Activated naive CD4-positive, alpha-beta T cell treated with anti-CD3 and anti-CD28 coated beads for 36 hours (primary cell): ENCODE measurements around the gene ZBTB8OS. TPM values are rescaled to one million over a fixed set of nuclear protein-coding genes. Genes with fewer than 3 reads are reported as not detected.
"Not testable (repeated sequence)": the region's sequence is repeated elsewhere in the genome, so short reads cannot be mapped to it uniquely, and the experiment has no call there.

Source experiments
- CTCF ChIA-PET: fragments of 350-600 bp; sonication (Branson Sonifier 250); formaldehyde crosslinking; loops from one replicate; lab custom pipeline; 2021; ENCODE audit warnings: antibody characterized with exemption; lab: Charles Lee
- DNase-seq: peaks from one replicate; pipeline ENCODE4 v3.0.0-alpha.2; 2020
- H3K27ac Mint-ChIP-seq: one replicate; pipeline ENCODE4 v1.8.0; 2021; ENCODE audit warnings: mild to moderate bottlenecking, mixed read lengths
- H3K27me3 Mint-ChIP-seq: one replicate; pipeline ENCODE4 v1.8.0; 2021; ENCODE audit warnings: low read depth, mixed read lengths
- H3K36me3 Mint-ChIP-seq: one replicate; pipeline ENCODE4 v1.8.0; 2021; ENCODE audit warnings: low read depth, mixed read lengths
- H3K4me1 Mint-ChIP-seq: one replicate; pipeline ENCODE4 v1.8.0; 2021; ENCODE audit warnings: low read depth, mixed read lengths
- H3K4me3 Mint-ChIP-seq: one replicate; pipeline ENCODE4 v1.8.0; 2021; ENCODE audit warnings: mild to moderate bottlenecking, moderate library complexity, mixed read lengths
- H3K9me3 Mint-ChIP-seq: one replicate; pipeline ENCODE4 v1.8.0; 2021; ENCODE audit warnings: mixed read lengths
- intact Hi-C: fragments of 100-400 bp; cut with micrococcal nuclease; formaldehyde crosslinking; loops from one replicate; pipeline ENCODE4 v1.15.1; 2023
- total RNA-seq, 2 experiments: library from RNA; stranded (reverse); gene quantifications; one replicate each; pipeline ENCODE4 v1.2.3, GENCODE V29; 2021

Gene ZBTB8OS
- total RNA-seq, result 10 to 100 TPM; 53.7 to 56.7 TPM

- intact Hi-C loops, result loop anchor here (1.0 to 10.0 kb wide), 9 partner anchors 27 to 577 kb away; partner anchors contain the start of genes BSDC1, HDAC1, KPNA6 and RNF19B
- Mint-ChIP-seq H3K4me1 (peaks cover 49% of the 10 kb centered on the region), H3K27me3 (no peaks in the 10 kb centered on the region), H3K4me3 (peak within 1 kb of the TSS; percentile 97), H3K9me3 (no peaks in the 10 kb centered on the region), H3K27ac (peak within 1 kb of the TSS; percentile 100), H3K36me3 (peaks cover 34% of the 10 kb centered on the region)
- peak; percentile 92 for DNase-seq
- CTCF ChIA-PET, result interaction anchor here (0.6 to 3.3 kb wide), 4 partner anchors 10 to 204 kb away, joined by 3 to 15 read pairs (median 4); no protein-coding TSS in a partner anchor
These were observed at the start of gene ZBTB8OS for GRCh38 chr1:32650248-32650751. TSS of gene ZBTB8OS (minus strand) at chr1:32650550. CDS start at chr1:32650529, 21 bp downstream.

DNA sequence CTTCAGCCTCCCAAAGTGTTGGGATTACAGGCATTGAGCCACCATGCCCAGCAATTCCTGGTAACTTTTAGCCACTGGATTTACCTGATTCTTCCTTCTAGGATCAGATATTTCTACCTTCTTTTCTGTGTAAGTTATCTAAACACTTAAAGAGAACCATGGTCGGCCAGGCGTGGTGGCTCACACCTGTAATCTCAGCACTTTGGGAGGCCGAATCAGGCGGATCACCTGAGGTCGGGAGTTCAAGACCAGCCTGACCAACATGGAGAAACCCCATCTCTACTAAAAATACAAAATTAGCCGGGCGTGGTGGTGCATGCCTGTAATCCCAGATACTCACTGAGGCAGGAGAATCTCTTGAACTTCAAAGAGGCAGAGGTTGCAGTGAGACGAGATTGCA lies 46.6 kb upstream of the ZBTB8OS start:
- H3K4me3 Mint-ChIP-seq, DNase-seq, H3K36me3 Mint-ChIP-seq, H3K4me1 Mint-ChIP-seq, intact Hi-C loops, H3K27ac Mint-ChIP-seq, H3K9me3 Mint-ChIP-seq, H3K27me3 Mint-ChIP-seq: not testable (repeated sequence)
- CTCF ChIA-PET, result interaction anchor here (0.6 kb wide), 1 partner anchor 179 kb away, joined by 5 read pairs; no protein-coding TSS in a partner anchor

- Mint-ChIP-seq H3K36me3 (no peaks in the 10 kb centered on the region), H3K4me3 (no peak overlapping the region), H3K27me3 (no peaks in the 10 kb centered on the region), H3K4me1 (no peaks in the 10 kb centered on the region), H3K9me3 (no peaks in the 10 kb centered on the region), H3K27ac (no peak overlapping the region)
- no peak for DNase-seq
- CTCF ChIA-PET, result no interaction called here
- intact Hi-C loops, result no loop called here
These were observed 45.7 kb upstream of the ZBTB8OS start for GRCh38 chr1:32696041-32696440.

DNA sequence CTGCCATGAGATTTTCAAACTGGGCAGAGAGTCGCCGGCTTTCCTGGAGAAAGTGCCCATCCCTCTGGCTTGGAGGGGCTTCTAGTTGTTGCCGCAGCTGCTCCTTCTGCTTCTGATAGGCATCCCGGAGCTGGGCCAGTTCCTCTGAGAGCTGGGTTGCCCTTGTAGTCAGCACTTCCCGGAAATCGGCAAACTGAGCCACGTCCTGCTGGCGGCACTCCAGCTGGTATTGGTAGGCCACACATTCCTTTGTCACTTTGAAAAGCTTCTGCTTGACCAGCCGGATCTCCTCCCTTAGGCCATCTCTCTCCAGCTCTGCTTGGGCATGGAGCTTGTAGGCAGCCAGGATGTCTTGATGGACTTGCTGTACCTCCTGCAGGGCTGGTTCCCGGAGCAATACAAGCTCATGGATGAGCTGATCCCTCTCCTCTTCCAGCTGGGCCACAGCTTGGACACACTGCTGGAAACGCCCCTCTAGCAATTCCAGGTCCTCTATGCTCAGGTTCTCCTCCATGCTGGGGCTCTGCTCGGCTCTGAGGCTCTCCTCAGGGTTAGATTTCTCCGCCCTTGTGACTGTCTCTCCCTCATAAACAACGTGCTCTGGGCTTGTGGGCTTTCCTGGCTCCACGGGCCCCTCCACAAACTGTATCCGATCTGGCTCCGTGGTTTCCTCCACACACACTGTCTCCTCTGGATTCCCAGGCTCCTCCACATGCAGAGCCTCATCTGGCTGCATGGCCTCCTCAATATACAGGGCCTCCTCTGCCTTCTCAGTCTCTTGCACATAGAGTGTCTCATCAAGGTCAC lies 45.0 kb upstream of the ZBTB8OS start:
- CTCF ChIA-PET, result interaction anchor here (0.6 kb wide), 2 partner anchors 18 to 97 kb away, joined by 4 to 5 read pairs; no protein-coding TSS in a partner anchor
- no peak overlapping the region for H3K4me3 Mint-ChIP-seq
- no peak for DNase-seq
- no peaks in the 10 kb centered on the region for H3K4me1 Mint-ChIP-seq
- intact Hi-C loops, result no loop called here
- H3K36me3 Mint-ChIP-seq, result no peaks in the 10 kb centered on the region
- no peaks in the 10 kb centered on the region for H3K9me3 Mint-ChIP-seq
- H3K27ac Mint-ChIP-seq, result no peak overlapping the region
- no peaks in the 10 kb centered on the region for H3K27me3 Mint-ChIP-seq

- CTCF ChIA-PET, result interaction anchor here (0.6 kb wide), 1 partner anchor 18 kb away, joined by 5 read pairs; no protein-coding TSS in a partner anchor
- Mint-ChIP-seq H3K4me1 (no peaks in the 10 kb centered on the region), H3K27me3 (no peaks in the 10 kb centered on the region)
These were observed 43.3 kb upstream of the ZBTB8OS start for GRCh38 chr1:32693455-32694174.

GRCh38 chr1:32686387-32686786 lies 36.0 kb upstream of the ZBTB8OS start:
- intact Hi-C loops, result no loop called here
- no peak overlapping the region for H3K4me3 Mint-ChIP-seq
- no peaks in the 10 kb centered on the region for H3K9me3 Mint-ChIP-seq
- no peak overlapping the region for H3K27ac Mint-ChIP-seq
- no peak for DNase-seq
- CTCF ChIA-PET, result interaction anchor here (0.6 kb wide), 1 partner anchor 186 kb away, joined by 3 read pairs; no protein-coding TSS in a partner anchor
- H3K36me3 Mint-ChIP-seq, result peaks cover 26% of the 10 kb centered on the region
- peaks cover 15% of the 10 kb centered on the region for H3K4me1 Mint-ChIP-seq
- H3K27me3 Mint-ChIP-seq, result no peaks in the 10 kb centered on the region

More at GRCh38 chr1:32693455-32694174, 43.3 kb upstream of the ZBTB8OS start:
- no peaks in the 10 kb centered on the region for H3K9me3 Mint-ChIP-seq
- H3K27ac Mint-ChIP-seq, result no peak overlapping the region
- intact Hi-C loops, result no loop called here
- peaks cover 2% of the 10 kb centered on the region for H3K36me3 Mint-ChIP-seq
- H3K4me3 Mint-ChIP-seq, result no peak overlapping the region
- DNase-seq, result no peak

GRCh38 chr1:32685498-32685897 lies 35.1 kb upstream of the ZBTB8OS start:
- Mint-ChIP-seq H3K9me3 (no peaks in the 10 kb centered on the region), H3K27ac (no peak overlapping the region), H3K36me3 (peaks cover 34% of the 10 kb centered on the region), H3K4me3 (no peak overlapping the region), H3K4me1 (peaks cover 15% of the 10 kb centered on the region), H3K27me3 (no peaks in the 10 kb centered on the region)
- CTCF ChIA-PET, result interaction anchor here (2.0 kb wide), 1 partner anchor 27 kb away, joined by 8 read pairs; no protein-coding TSS in a partner anchor
- no peak for DNase-seq
- intact Hi-C loops, result no loop called here

GRCh38 chr1:32684167-32684811 lies 33.9 kb upstream of the ZBTB8OS start:
- intact Hi-C loops, result loop anchor here (1.0 kb wide), 1 partner anchor 33 kb away; the partner anchor contains the start of gene RBBP4
- Mint-ChIP-seq H3K27me3 (no peaks in the 10 kb centered on the region), H3K36me3 (peaks cover 37% of the 10 kb centered on the region), H3K4me3 (no peak overlapping the region), H3K9me3 (no peaks in the 10 kb centered on the region), H3K4me1 (peaks cover 15% of the 10 kb centered on the region), H3K27ac (peak overlapping the region; percentile 76)
- CTCF ChIA-PET, result interaction anchor here (2.0 kb wide), 1 partner anchor 28 kb away, joined by 8 read pairs; no protein-coding TSS in a partner anchor
- DNase-seq, result no peak

DNA sequence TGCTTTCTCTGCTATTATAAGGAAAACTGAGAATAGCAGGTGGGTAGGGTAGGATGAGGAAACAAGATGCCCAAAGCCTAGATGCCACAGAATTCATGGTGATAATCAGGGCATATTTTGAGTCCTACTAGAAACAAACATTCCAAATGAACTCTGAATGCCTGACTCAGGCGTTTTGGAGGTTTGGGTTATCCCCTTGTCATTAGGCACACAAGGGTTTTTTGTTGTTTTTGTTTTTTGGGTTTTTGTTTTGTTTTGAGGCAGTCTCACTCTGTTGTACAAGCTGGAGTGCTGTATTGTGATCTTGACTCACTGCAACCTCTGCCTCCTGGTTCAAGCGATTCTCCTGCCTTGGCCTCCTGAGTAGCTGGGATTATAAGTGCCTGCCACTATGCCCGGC lies 33.0 kb upstream of the ZBTB8OS start:
- H3K27me3 Mint-ChIP-seq, result no peaks in the 10 kb centered on the region
- H3K4me1 Mint-ChIP-seq, result peaks cover 15% of the 10 kb centered on the region
- no peaks in the 10 kb centered on the region for H3K9me3 Mint-ChIP-seq
- H3K4me3 Mint-ChIP-seq, result no peak overlapping the region
- DNase-seq, result no peak
- CTCF ChIA-PET, result interaction anchor here (2.0 kb wide), 1 partner anchor 29 kb away, joined by 8 read pairs; no protein-coding TSS in a partner anchor
- peak overlapping the region; percentile 76 for H3K27ac Mint-ChIP-seq
- peaks cover 38% of the 10 kb centered on the region for H3K36me3 Mint-ChIP-seq
- intact Hi-C loops, result no loop called here

DNA sequence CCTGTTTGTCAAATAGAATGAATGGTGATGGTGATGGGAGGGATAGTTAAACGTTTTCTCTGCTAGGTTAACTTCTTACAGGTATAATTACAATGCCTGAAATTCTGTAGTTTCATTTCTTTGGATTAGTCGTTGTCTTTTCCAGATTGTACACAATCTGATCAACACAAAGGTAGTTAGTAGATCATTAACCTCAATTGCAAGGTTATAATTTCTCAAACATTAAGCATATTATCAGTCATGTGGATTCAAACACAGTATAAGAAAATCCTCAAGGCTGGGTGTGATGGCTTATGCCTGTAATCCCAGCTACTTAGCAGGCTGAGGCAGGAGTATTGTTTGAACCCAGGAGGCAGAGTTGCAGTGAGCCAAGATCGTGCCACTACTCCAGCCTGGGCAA lies 31.6 kb upstream of the ZBTB8OS start:
- peaks cover 15% of the 10 kb centered on the region for H3K4me1 Mint-ChIP-seq
- no peak for DNase-seq
- no peak overlapping the region for H3K27ac Mint-ChIP-seq
- CTCF ChIA-PET, result no interaction called here
- peaks cover 45% of the 10 kb centered on the region for H3K36me3 Mint-ChIP-seq
- no peaks in the 10 kb centered on the region for H3K9me3 Mint-ChIP-seq
- no peak overlapping the region for H3K4me3 Mint-ChIP-seq
- intact Hi-C loops, result no loop called here
- H3K27me3 Mint-ChIP-seq, result no peaks in the 10 kb centered on the region

GRCh38 chr1:32681509-32681908 lies 31.2 kb upstream of the ZBTB8OS start:
- CTCF ChIA-PET, result no interaction called here
- H3K4me3 Mint-ChIP-seq, result no peak overlapping the region
- peaks cover 15% of the 10 kb centered on the region for H3K4me1 Mint-ChIP-seq
- DNase-seq, result no peak
- peaks cover 46% of the 10 kb centered on the region for H3K36me3 Mint-ChIP-seq
- no peak overlapping the region for H3K27ac Mint-ChIP-seq
- intact Hi-C loops, result no loop called here
- no peaks in the 10 kb centered on the region for H3K9me3 Mint-ChIP-seq
- H3K27me3 Mint-ChIP-seq, result no peaks in the 10 kb centered on the region
